Activated T-cell treated with anti-CD3 and anti-CD28 coated beads for 24 hours (primary cell): Measurements from ENCODE around the gene ZC3H7B.
A peak's percentile ranks its signal among the peaks of the same experiment; 100 is the strongest.
"Not testable (repeated sequence)": the region's sequence is repeated elsewhere in the genome, so short reads cannot be mapped to it uniquely, and the experiment has no call there.

Experiments used
- DNase-seq: peaks from one replicate; pipeline ENCODE4 v3.0.0-alpha.2; 2020; ENCODE audit warnings: low read depth

Gene ZC3H7B

GRCh38 chr22:41285820-41286638, 15.3 kb upstream of the ZC3H7B start, which contains the start of gene RANGAP1:
Gene RANGAP1, minus strand, starts transcription at chr22:41286187. Its CDS starts 5,143 bp downstream, at chr22:41281044.
- peak; percentile 96 for DNase-seq

GRCh38 chr22:41286639-41287091, 14.7 kb upstream of the ZC3H7B start:
- no peak for DNase-seq

GRCh38 chr22:41288245-41288946, 12.9 kb upstream of the ZC3H7B start:
- DNase-seq: no peak

- DNase-seq: no peak
Measured at GRCh38 chr22:41289671-41290070, 11.7 kb upstream of the ZC3H7B start.

- DNase-seq: no peak
Measured at GRCh38 chr22:41290262-41291221, 10.8 kb upstream of the ZC3H7B start.

- not testable (repeated sequence) for DNase-seq
Measured at GRCh38 chr22:41294816-41295215, 6.5 kb upstream of the ZC3H7B start.

GRCh38 chr22:41296826-41297667, 4.3 kb upstream of the ZC3H7B start:
- no peak for DNase-seq

- no peak for DNase-seq
Measured at GRCh38 chr22:41300661-41301060, 664 bp upstream of the ZC3H7B start.

GRCh38 chr22:41302021-41302767, 869 bp downstream of the ZC3H7B start:
- no peak for DNase-seq

GRCh38 chr22:41302811-41303210, 1.5 kb downstream of the ZC3H7B start:
- no peak for DNase-seq

- no peak for DNase-seq
Measured at GRCh38 chr22:41305646-41306045, 4.3 kb downstream of the ZC3H7B start.

GRCh38 chr22:41308054-41308453, 6.7 kb downstream of the ZC3H7B start:
- no peak for DNase-seq

GRCh38 chr22:41308544-41308947, 7.2 kb downstream of the ZC3H7B start:
- no peak for DNase-seq

GRCh38 chr22:41310336-41310735, 9.0 kb downstream of the ZC3H7B start:
- DNase-seq: no peak

GRCh38 chr22:41311487-41311886, 10.2 kb downstream of the ZC3H7B start:
- DNase-seq: no peak

GRCh38 chr22:41314821-41315220, 13.5 kb downstream of the ZC3H7B start:
- DNase-seq: no peak

GRCh38 chr22:41315586-41315985, 14.3 kb downstream of the ZC3H7B start:
- no peak for DNase-seq

GRCh38 chr22:41320416-41321240, 19.3 kb downstream of the ZC3H7B start:
- no peak for DNase-seq

- DNase-seq: no peak
Measured at GRCh38 chr22:41324821-41325528, 23.6 kb downstream of the ZC3H7B start.
